22Rv1 (cell line): ENCODE results near the gene TCF4.

ENCODE experiments used
- H3K27ac ChIP-seq: fragments of 450-650 bp; 2 replicates; pipeline ENCODE4 v1.5.1; 2017
- CTCF ChIP-seq: fragments of 450-650 bp; IDR thresholded peaks from 2 replicates; pipeline ENCODE4 v1.5.1; 2017; ENCODE audit warnings: mild to moderate bottlenecking
- ZFX ChIP-seq: fragments of 450-650 bp; IDR thresholded peaks from 2 replicates; pipeline ENCODE4 v1.6.1; 2017; ENCODE audit warnings: antibody characterized with exemption, borderline replicate concordance

The TCF4 gene

DNA sequence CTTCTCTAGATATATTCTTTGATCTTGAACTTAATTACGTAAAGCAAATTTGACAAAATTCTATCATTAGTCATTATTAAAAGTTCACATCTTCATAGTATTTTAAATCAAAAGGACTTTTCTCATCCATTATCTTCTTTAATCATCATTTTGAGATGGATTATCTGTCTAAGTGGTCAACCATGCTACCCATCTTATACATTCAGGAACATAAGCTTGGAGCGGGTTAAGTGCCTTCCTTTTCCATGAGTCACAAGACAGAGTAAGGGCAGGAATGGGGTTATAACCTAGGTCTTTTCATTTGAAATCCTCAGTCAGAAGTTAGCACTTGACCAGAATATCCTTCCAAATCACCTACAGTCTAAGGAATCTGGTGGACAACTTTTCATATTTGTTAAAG is 297.1 kb downstream of the TCF4 start:
- TF ChIP-seq ZFX (no peak), CTCF (no peak)
- no peak overlapping the region for H3K27ac ChIP-seq

- no peak overlapping the region for H3K27ac ChIP-seq
- no peak for TF ChIP-seq ZFX
- no peak for TF ChIP-seq CTCF
Measured at GRCh38 chr18:55289775-55290174, 298.2 kb downstream of the TCF4 start.

- H3K27ac ChIP-seq = no peak overlapping the region
- TF ChIP-seq CTCF (no peak), ZFX (no peak)
Measured at GRCh38 chr18:55289048-55289447, 298.9 kb downstream of the TCF4 start.

- no peak overlapping the region for H3K27ac ChIP-seq
- no peak for TF ChIP-seq CTCF
- no peak for TF ChIP-seq ZFX
Measured at GRCh38 chr18:55287935-55288868, 299.8 kb downstream of the TCF4 start.

- TF ChIP-seq CTCF (no peak), ZFX (no peak)
- H3K27ac ChIP-seq = no peak overlapping the region
Measured at GRCh38 chr18:55287149-55287806, 300.7 kb downstream of the TCF4 start.

GRCh38 chr18:55286257-55286825 is 301.7 kb downstream of the TCF4 start:
- no peak overlapping the region for H3K27ac ChIP-seq
- TF ChIP-seq CTCF = no peak
- no peak for TF ChIP-seq ZFX
